Spleen (tissue), 11 donors: ENCODE data around the gene PDGFD. TPM values are rescaled to one million over a fixed set of nuclear protein-coding genes. Genes with fewer than 3 reads are reported as not detected.

Experiments
- DNase-seq: peaks from one replicate; pipeline ENCODE4 v3.0.0-alpha.2; 2020
- H3K27ac ChIP-seq, 8 donors: fragments of 200-600 bp; sonication (generic) in 7 of 8; 1 replicate in 4 of 8; 2 replicates in 4 of 8; pipeline versions ENCODE4 v1.5.0 to v1.8.0; 2016 to 2021; ENCODE audit warnings: inconsistent platforms in 4 of 8, mild to moderate bottlenecking in 4 of 8, moderate library complexity in 1 of 8
- H3K27me3 ChIP-seq, 7 donors: fragments of 200-600 bp; sonication (generic) in 6 of 7; replicated peaks in 1 of 7; 1 replicate in 4 of 7; 2 replicates in 3 of 7; pipeline versions ENCODE4 v1.5.0 to v1.8.0; 2016 to 2021; ENCODE audit warnings: inconsistent platforms in 3 of 7, mild to moderate bottlenecking in 1 of 7
- H3K36me3 ChIP-seq, 6 donors: fragments of 200-600 bp; sonication (generic) in 5 of 6; 1 replicate in 4 of 6; 2 replicates in 2 of 6; pipeline versions ENCODE4 v1.5.0 to v1.8.0; 2016 to 2021; ENCODE audit warnings: inconsistent platforms in 2 of 6
- H3K4me1 ChIP-seq, 6 donors: fragments of 200-600 bp; sonication (generic) in 5 of 6; 1 replicate in 3 of 6; 2 replicates in 3 of 6; pipeline versions ENCODE4 v1.5.0 to v1.8.0; 2016 to 2021; ENCODE audit warnings: inconsistent platforms in 3 of 6
- H3K4me3 ChIP-seq, 8 donors: fragments of 200-600 bp; sonication (generic) in 7 of 8; 1 replicate in 4 of 8; 2 replicates in 4 of 8; pipeline versions ENCODE4 v1.5.0 to v1.8.0; 2016 to 2021; ENCODE audit warnings: inconsistent platforms in 4 of 8, mild to moderate bottlenecking in 4 of 8, moderate library complexity in 2 of 8
- H3K9me3 ChIP-seq, 8 donors: fragments of 200-600 bp; sonication (generic) in 7 of 8; 1 replicate in 4 of 8; 2 replicates in 4 of 8; pipeline versions ENCODE4 v1.5.0 to v1.8.0; 2016 to 2021; ENCODE audit warnings: inconsistent platforms in 4 of 8
- CTCF ChIP-seq, 11 experiments: fragments of 200-600 bp in 7 of 11; fragments of 450-650 bp in 4 of 11; sonication (generic) in 4 of 11; IDR thresholded peaks in 8 of 11; conservative IDR thresholded peaks in 3 of 11; 1 replicate in 7 of 11; 2 replicates in 4 of 11; pipeline versions ENCODE4 v1.4.0 to v1.8.0; 2016 to 2021; ENCODE audit warnings: antibody characterized with exemption in 11 of 11, inconsistent platforms in 4 of 11, mild to moderate bottlenecking in 1 of 11
- POLR2A ChIP-seq, 3 donors: fragments of 450-650 bp; IDR thresholded peaks; one replicate each; pipeline ENCODE4 v1.5.1; 2017; ENCODE audit warnings: antibody characterized with exemption in 3 of 3, mild to moderate bottlenecking in 1 of 3
- POLR2AphosphoS5 ChIP-seq, 3 donors: sonication (generic); formaldehyde crosslinking; IDR thresholded peaks; one replicate each; pipeline ENCODE4 v1.5.1; 2017; ENCODE audit warnings: antibody characterized with exemption in 3 of 3
- WGBS, 5 donors: extraction: QIAGEN DNeasy Blood & Tissue Kit in 3 of 5; methylation state at CpG; one replicate each; pipeline versions ENCODE4 v1.1.5 to v1.1.7; 2013 to 2018; 5-methylcytosine and 5-hydroxymethylcytosine counted together
- intact Hi-C: fragments of 100-400 bp; cut with DNase I; formaldehyde crosslinking; loops from one replicate; pipeline ENCODE4 v1.15.0; 2023; ENCODE audit warnings: low total_unique reads
- polyA plus RNA-seq, 3 donors: library from polyadenylated mRNA; stranded (reverse); fragments of 200-250 nt; gene quantifications; one replicate each; pipeline ENCODE4 v1.2.1, GENCODE V29; 2013
- total RNA-seq, 7 donors: library from RNA; depleted of rRNA in 3 of 7; stranded (reverse); fragments of >200 nt in 3 of 7; fragmentation: NEBNext Ultra II Directional in 4 of 7; extraction: Animal tissue kit (Norgen Biotek cat#: 25700) in 4 of 7; gene quantifications; one replicate each; pipeline versions ENCODE4 v1.1.0 to v1.2.1, GENCODE V29; 2016 to 2021
- donor health status: healthy with polysubstance abuse.
- donor health status: DM: no; HTN: no; CAD: no; lungs with moderate emphysema.
- donor health status: DM: no; HTN: no; CAD: no.
- donor health status: Bipolar disorder and iron deficiency.
- donor health status: healthy.
- donor health status: DM: no; HTN: no; CAD: no.
- donor health status: DM: yes; HTN: yes; CAD: no.

Gene PDGFD
- total and polyA plus RNA-seq, 10 donors, result 0.43 to 7.1 (median 3.4) TPM

- Histone ChIP-seq H3K27me3 (no peaks in the 10 kb centered on the region), H3K27ac (no peak overlapping the region), H3K9me3 (no peaks in the 10 kb centered on the region), H3K4me3 (no peak overlapping the region), H3K36me3 (no peaks in the 10 kb centered on the region), H3K4me1 (no peaks in the 10 kb centered on the region)
- intact Hi-C loops, result no loop called here
- TF ChIP-seq POLR2A (IDR thresholded peaks at IDR 0.05) (no peak), CTCF (IDR thresholded peaks at IDR 0.05 in 8 of 11, conservative IDR thresholded peaks at IDR 0.05 in 3 of 11) (no peak), POLR2AphosphoS5 (IDR thresholded peaks at IDR 0.05) (no peak)
- DNase-seq, result no peak
These were observed 36.7 kb upstream of the PDGFD start for GRCh38 chr11:104200688-104201087.

- no peaks in the 10 kb centered on the region for H3K4me1 ChIP-seq
- no peak overlapping the region for H3K27ac ChIP-seq
- H3K4me3 ChIP-seq, result no peak overlapping the region
- intact Hi-C loops, result no loop called here
- WGBS, 5 donors, result 47 to 72% (median 65%) methylated on average over 1 of the region's 1 CpG
- no peaks in the 10 kb centered on the region for H3K27me3 ChIP-seq
- H3K36me3 ChIP-seq, result no peaks in the 10 kb centered on the region
- no peak for DNase-seq
- TF ChIP-seq POLR2AphosphoS5 (IDR thresholded peaks at IDR 0.05) (no peak), CTCF (IDR thresholded peaks at IDR 0.05 in 8 of 11, conservative IDR thresholded peaks at IDR 0.05 in 3 of 11) (no peak), POLR2A (IDR thresholded peaks at IDR 0.05) (no peak)
- H3K9me3 ChIP-seq, result no peaks in the 10 kb centered on the region
These were observed 35.1 kb upstream of the PDGFD start for GRCh38 chr11:104199053-104199452.

- no peak for TF ChIP-seq POLR2A (IDR thresholded peaks at IDR 0.05)
- 37 to 67% (median 47%) methylated on average over 2 of the region's 2 CpGs for WGBS, 5 donors
- H3K27me3 ChIP-seq, result no peaks in the 10 kb centered on the region
- no peak overlapping the region for H3K27ac ChIP-seq
- H3K36me3 ChIP-seq, result no peaks in the 10 kb centered on the region
- H3K9me3 ChIP-seq, result no peaks in the 10 kb centered on the region
- no peak for DNase-seq
- intact Hi-C loops, result no loop called here
- H3K4me3 ChIP-seq, result no peak overlapping the region
- no peaks in the 10 kb centered on the region for H3K4me1 ChIP-seq
These were observed 34.6 kb upstream of the PDGFD start for GRCh38 chr11:104198576-104198975.

GRCh38 chr11:104191124-104191523, 27.2 kb upstream of the PDGFD start:
- no peak for DNase-seq
- Histone ChIP-seq H3K9me3 (no peaks in the 10 kb centered on the region), H3K4me3 (no peak overlapping the region), H3K27ac (no peak overlapping the region), H3K27me3 (no peaks in the 10 kb centered on the region), H3K4me1 (no peaks in the 10 kb centered on the region), H3K36me3 (no peaks in the 10 kb centered on the region)
- intact Hi-C loops, result no loop called here
- TF ChIP-seq CTCF (IDR thresholded peaks at IDR 0.05 in 8 of 11, conservative IDR thresholded peaks at IDR 0.05 in 3 of 11), result no peak
- TF ChIP-seq POLR2A (IDR thresholded peaks at IDR 0.05), result no peak
- TF ChIP-seq POLR2AphosphoS5 (IDR thresholded peaks at IDR 0.05), result no peak
- WGBS, 5 donors, result 90 to 97% (median 94%) methylated on average over 3 of the region's 3 CpGs

GRCh38 chr11:104183593-104183992, 19.6 kb upstream of the PDGFD start:
- no peaks in the 10 kb centered on the region for H3K27me3 ChIP-seq
- H3K4me1 ChIP-seq, result no peaks in the 10 kb centered on the region
- H3K4me3 ChIP-seq, result no peak overlapping the region
- H3K9me3 ChIP-seq, result no peaks in the 10 kb centered on the region
- TF ChIP-seq POLR2A (IDR thresholded peaks at IDR 0.05) (no peak), POLR2AphosphoS5 (IDR thresholded peaks at IDR 0.05) (no peak), CTCF (IDR thresholded peaks at IDR 0.05 in 8 of 11, conservative IDR thresholded peaks at IDR 0.05 in 3 of 11) (no peak)
- H3K27ac ChIP-seq, result no peak overlapping the region
- no peak for DNase-seq
- no peaks in the 10 kb centered on the region for H3K36me3 ChIP-seq
- intact Hi-C loops, result no loop called here
